ENCODE results near the gene MRPL55.

DNA sequence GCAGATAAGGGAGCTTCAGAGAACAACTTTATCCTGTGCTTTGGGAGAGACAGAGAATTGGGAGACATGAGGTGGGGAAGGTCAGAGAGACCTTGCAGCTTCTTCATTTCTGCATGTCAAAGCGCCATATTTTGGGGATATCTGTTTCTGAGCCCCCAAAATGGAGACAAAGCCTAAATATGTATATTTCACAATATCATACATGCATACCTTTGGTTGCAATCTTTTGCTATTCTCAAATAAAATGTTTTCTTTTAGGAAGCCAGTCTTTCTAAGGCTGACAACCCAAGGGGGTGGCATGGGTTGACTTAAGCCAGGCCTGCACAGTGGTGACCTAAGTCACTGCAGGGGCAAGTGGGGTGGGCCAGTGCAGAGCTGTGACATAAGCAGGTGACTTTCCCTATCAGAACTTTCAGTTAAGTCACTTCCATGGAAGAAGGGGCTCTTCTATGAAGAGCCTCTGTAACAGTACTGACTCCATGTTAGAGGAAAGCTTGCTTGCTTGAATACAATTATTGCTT lies 13.9 kb upstream of the MRPL55 start:
- no peak for TF ChIP-seq TAF1 (IDR thresholded peaks at IDR 0.05; ENCODE audit: borderline replicate concordance, low read depth, low read length)
- no peak for TF ChIP-seq POLR2A (IDR thresholded peaks at IDR 0.05; ENCODE audit: low read depth, low read length)
